ENCODE data around the gene ARHGAP26.

Gene ARHGAP26

GRCh38 chr5:143206196-143207053 is 436.2 kb downstream of the ARHGAP26 start:
- H3K9me3 ChIP-seq (ENCODE audit: control insufficient read depth in 1 of 2, low read length in 2 of 2) = no peaks in the 10 kb centered on the region
- no peak overlapping the region for H3K4me3 ChIP-seq (ENCODE audit: low read depth in 1 of 2, low read length in 2 of 2)
- no peaks in the 10 kb centered on the region for H3K27me3 ChIP-seq (ENCODE audit: low read depth, low read length)
- peaks cover 0 to 7% of the 10 kb centered on the region in 2 donors for H3K4me1 ChIP-seq (ENCODE audit: control insufficient read depth in 1 of 2, insufficient read depth in 2 of 2, low read length in 2 of 2)
- H3K27ac ChIP-seq (ENCODE audit: low read length) = no peak overlapping the region
- no peaks in the 10 kb centered on the region for H3K36me3 ChIP-seq (ENCODE audit: control insufficient read depth in 1 of 2, insufficient read depth in 2 of 2, low read length in 2 of 2)

DNA sequence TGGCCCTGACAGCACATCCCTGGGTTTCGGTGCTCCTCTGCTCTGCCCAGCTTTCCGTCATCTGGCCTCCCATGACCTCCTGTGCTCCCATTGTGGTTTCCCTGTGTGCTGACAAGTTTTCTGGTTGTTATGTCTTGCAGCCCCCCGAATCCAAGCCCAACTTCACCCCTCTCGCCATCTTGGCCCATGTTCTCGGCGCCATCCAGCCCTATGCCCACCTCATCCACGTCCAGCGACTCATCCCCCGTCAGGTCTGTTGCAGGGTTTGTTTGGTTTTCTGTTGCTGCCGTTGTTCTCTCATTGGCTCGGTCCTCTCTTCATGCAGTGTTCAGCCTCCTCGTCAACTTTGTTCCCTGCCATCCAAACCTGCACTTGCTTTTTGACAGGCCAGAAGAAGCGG is 436.9 kb downstream of the ARHGAP26 start:
- Histone ChIP-seq H3K36me3 (ENCODE audit: control insufficient read depth in 1 of 2, insufficient read depth in 2 of 2, low read length in 2 of 2) (no peaks in the 10 kb centered on the region), H3K27ac (ENCODE audit: low read length) (no peak overlapping the region)

GRCh38 chr5:143207563-143208364 is 437.6 kb downstream of the ARHGAP26 start:
- Histone ChIP-seq H3K4me3 (ENCODE audit: low read depth in 1 of 2, low read length in 2 of 2) (no peak overlapping the region), H3K4me1 (ENCODE audit: control insufficient read depth in 1 of 2, insufficient read depth in 2 of 2, low read length in 2 of 2) (peaks cover 5 to 7% of the 10 kb centered on the region in 2 donors), H3K9me3 (ENCODE audit: control insufficient read depth in 1 of 2, low read length in 2 of 2) (no peaks in the 10 kb centered on the region), H3K27me3 (ENCODE audit: low read depth, low read length) (no peaks in the 10 kb centered on the region), H3K36me3 (ENCODE audit: control insufficient read depth in 1 of 2, insufficient read depth in 2 of 2, low read length in 2 of 2) (no peaks in the 10 kb centered on the region), H3K27ac (ENCODE audit: low read length) (no peak overlapping the region)

More for the DNA sequence above, 436.9 kb downstream of the ARHGAP26 start:
- Histone ChIP-seq H3K9me3 (ENCODE audit: control insufficient read depth in 1 of 2, low read length in 2 of 2) (no peaks in the 10 kb centered on the region), H3K4me1 (ENCODE audit: control insufficient read depth in 1 of 2, insufficient read depth in 2 of 2, low read length in 2 of 2) (peaks cover 0 to 7% of the 10 kb centered on the region in 2 donors), H3K4me3 (ENCODE audit: low read depth in 1 of 2, low read length in 2 of 2) (no peak overlapping the region), H3K27me3 (ENCODE audit: low read depth, low read length) (no peaks in the 10 kb centered on the region)

DNA sequence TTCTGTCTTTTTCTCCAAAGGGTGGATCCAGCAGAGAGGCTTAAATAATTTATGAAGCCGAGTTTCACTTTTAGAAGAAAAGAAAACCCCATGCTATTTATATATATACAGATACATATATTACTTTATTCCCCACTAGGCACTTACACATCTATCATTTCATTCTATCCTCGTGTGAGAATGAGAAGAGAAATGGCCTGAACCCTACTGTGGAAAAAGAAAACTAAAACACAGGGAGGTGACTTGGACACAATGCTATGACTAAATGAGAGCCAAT is 438.1 kb downstream of the ARHGAP26 start:
- H3K27ac ChIP-seq (ENCODE audit: low read length) = no peak overlapping the region
- no peaks in the 10 kb centered on the region for H3K9me3 ChIP-seq (ENCODE audit: control insufficient read depth in 1 of 2, low read length in 2 of 2)
- no peaks in the 10 kb centered on the region for H3K36me3 ChIP-seq (ENCODE audit: control insufficient read depth in 1 of 2, insufficient read depth in 2 of 2, low read length in 2 of 2)
- H3K4me1 ChIP-seq (ENCODE audit: control insufficient read depth in 1 of 2, insufficient read depth in 2 of 2, low read length in 2 of 2) = peaks cover 5 to 7% of the 10 kb centered on the region in 2 donors
- no peak overlapping the region for H3K4me3 ChIP-seq (ENCODE audit: low read depth in 1 of 2, low read length in 2 of 2)
- no peaks in the 10 kb centered on the region for H3K27me3 ChIP-seq (ENCODE audit: low read depth, low read length)

DNA sequence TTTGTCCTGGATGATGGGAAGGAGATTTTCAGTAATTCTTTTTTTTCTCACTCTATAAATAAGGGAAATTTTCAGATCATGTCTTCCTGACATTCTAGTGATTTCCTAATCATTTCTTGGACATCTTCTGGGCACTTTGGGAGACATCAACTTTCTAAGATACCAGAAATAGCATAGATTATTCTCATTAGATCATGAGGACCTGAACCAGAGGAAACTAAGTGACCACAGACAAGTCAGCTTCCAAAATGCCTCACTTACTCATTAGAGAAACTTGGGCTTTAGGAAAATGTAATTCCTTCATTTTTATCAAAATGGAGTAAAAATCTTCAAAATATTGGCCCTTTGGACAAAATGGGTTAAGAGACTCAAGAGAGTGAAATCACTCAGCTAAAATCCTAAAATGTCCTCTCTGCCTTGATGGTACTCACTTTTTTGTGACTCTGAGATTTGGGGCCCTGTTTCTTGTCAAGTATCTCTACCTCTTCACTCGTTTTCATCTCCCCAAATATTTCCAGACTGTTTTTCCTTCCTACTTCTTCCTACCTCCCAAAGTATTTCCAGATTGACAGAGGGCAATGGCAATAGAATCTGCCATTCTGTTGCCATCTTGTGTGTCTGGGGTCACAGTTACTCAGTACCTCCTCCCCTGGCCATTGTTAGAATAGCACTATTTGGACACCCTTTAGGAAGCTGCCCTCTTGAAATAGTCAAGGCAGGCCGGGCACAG is 438.8 kb downstream of the ARHGAP26 start:
- Histone ChIP-seq H3K27ac (ENCODE audit: low read length) (no peak overlapping the region), H3K4me1 (ENCODE audit: control insufficient read depth in 1 of 2, insufficient read depth in 2 of 2, low read length in 2 of 2) (peaks cover 7 to 10% of the 10 kb centered on the region in 2 donors), H3K36me3 (ENCODE audit: control insufficient read depth in 1 of 2, insufficient read depth in 2 of 2, low read length in 2 of 2) (no peaks in the 10 kb centered on the region), H3K9me3 (ENCODE audit: control insufficient read depth in 1 of 2, low read length in 2 of 2) (no peaks in the 10 kb centered on the region), H3K27me3 (ENCODE audit: low read depth, low read length) (no peaks in the 10 kb centered on the region), H3K4me3 (ENCODE audit: low read depth in 1 of 2, low read length in 2 of 2) (no peak overlapping the region)

- no peaks in the 10 kb centered on the region for H3K9me3 ChIP-seq (ENCODE audit: control insufficient read depth in 1 of 2, low read length in 2 of 2)
- no peak overlapping the region for H3K27ac ChIP-seq (ENCODE audit: low read length)
- H3K27me3 ChIP-seq (ENCODE audit: low read depth, low read length) = no peaks in the 10 kb centered on the region
- peaks cover 0 to 5% of the 10 kb centered on the region in 2 donors for H3K36me3 ChIP-seq (ENCODE audit: control insufficient read depth in 1 of 2, insufficient read depth in 2 of 2, low read length in 2 of 2)
- peaks cover 7 to 10% of the 10 kb centered on the region in 2 donors for H3K4me1 ChIP-seq (ENCODE audit: control insufficient read depth in 1 of 2, insufficient read depth in 2 of 2, low read length in 2 of 2)
- no peak overlapping the region for H3K4me3 ChIP-seq (ENCODE audit: low read depth in 1 of 2, low read length in 2 of 2)
Observed at GRCh38 chr5:143209881-143210395, 439.8 kb downstream of the ARHGAP26 start.

DNA sequence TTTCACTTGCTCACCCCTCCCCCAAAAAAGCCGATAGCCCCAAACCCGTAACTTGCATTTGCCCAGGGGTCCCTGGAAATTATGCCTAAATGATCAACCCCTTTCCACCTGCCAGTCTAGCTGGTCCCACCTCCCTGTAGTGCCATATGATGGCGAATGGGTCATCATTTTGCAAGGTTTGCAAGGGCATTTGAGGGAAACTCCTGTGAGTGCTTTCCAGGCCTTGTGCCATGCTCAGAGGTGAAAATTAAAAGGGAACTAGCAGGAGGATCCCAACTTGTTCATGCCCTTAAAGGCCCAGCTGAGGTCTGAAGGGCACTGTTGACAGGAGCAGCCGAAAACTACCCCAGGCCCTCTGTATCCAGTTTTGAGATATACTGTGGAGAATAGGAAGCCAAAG is 440.4 kb downstream of the ARHGAP26 start:
- Histone ChIP-seq H3K9me3 (ENCODE audit: control insufficient read depth in 1 of 2, low read length in 2 of 2) (no peaks in the 10 kb centered on the region), H3K4me3 (ENCODE audit: low read depth in 1 of 2, low read length in 2 of 2) (no peak overlapping the region), H3K36me3 (ENCODE audit: control insufficient read depth in 1 of 2, insufficient read depth in 2 of 2, low read length in 2 of 2) (peaks cover 0 to 7% of the 10 kb centered on the region in 2 donors), H3K4me1 (ENCODE audit: control insufficient read depth in 1 of 2, insufficient read depth in 2 of 2, low read length in 2 of 2) (peaks cover 7 to 10% of the 10 kb centered on the region in 2 donors), H3K27ac (ENCODE audit: low read length) (no peak overlapping the region), H3K27me3 (ENCODE audit: low read depth, low read length) (no peaks in the 10 kb centered on the region)

DNA sequence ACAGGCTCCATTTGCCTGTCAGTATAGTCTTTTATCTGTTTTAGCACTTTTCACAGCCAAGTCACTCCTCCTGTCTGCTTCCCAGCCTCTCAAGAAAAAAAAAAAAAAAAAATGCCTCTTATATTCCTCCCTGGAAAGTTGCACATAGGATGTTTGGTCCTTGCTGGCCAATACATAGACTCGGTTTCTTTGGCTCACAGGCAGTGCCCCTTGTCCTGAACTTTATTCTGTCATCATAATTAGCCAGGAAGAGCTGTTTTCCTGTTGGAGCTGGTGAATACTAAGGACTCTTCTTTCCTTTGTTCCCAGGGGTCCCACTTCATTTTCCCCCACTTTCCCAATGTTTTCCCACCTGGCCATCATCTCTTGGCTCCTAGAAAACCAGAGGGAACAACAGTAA is 442.1 kb downstream of the ARHGAP26 start:
- Histone ChIP-seq H3K9me3 (ENCODE audit: control insufficient read depth in 1 of 2, low read length in 2 of 2) (no peaks in the 10 kb centered on the region), H3K36me3 (ENCODE audit: control insufficient read depth in 1 of 2, insufficient read depth in 2 of 2, low read length in 2 of 2) (peaks cover 0 to 13% of the 10 kb centered on the region in 2 donors), H3K4me3 (ENCODE audit: low read depth in 1 of 2, low read length in 2 of 2) (no peak overlapping the region), H3K27me3 (ENCODE audit: low read depth, low read length) (no peaks in the 10 kb centered on the region), H3K27ac (ENCODE audit: low read length) (no peak overlapping the region), H3K4me1 (ENCODE audit: control insufficient read depth in 1 of 2, insufficient read depth in 2 of 2, low read length in 2 of 2) (peaks cover 7 to 13% of the 10 kb centered on the region in 2 donors)

GRCh38 chr5:143213231-143213850 is 443.2 kb downstream of the ARHGAP26 start:
- H3K27me3 ChIP-seq (ENCODE audit: low read depth, low read length) = no peaks in the 10 kb centered on the region
- peaks cover 0 to 13% of the 10 kb centered on the region in 2 donors for H3K4me1 ChIP-seq (ENCODE audit: control insufficient read depth in 1 of 2, insufficient read depth in 2 of 2, low read length in 2 of 2)
- H3K9me3 ChIP-seq (ENCODE audit: control insufficient read depth in 1 of 2, low read length in 2 of 2) = no peaks in the 10 kb centered on the region
- no peak overlapping the region for H3K4me3 ChIP-seq (ENCODE audit: low read depth in 1 of 2, low read length in 2 of 2)
- H3K27ac ChIP-seq (ENCODE audit: low read length) = no peak overlapping the region
- H3K36me3 ChIP-seq (ENCODE audit: control insufficient read depth in 1 of 2, insufficient read depth in 2 of 2, low read length in 2 of 2) = peaks cover 0 to 13% of the 10 kb centered on the region in 2 donors

DNA sequence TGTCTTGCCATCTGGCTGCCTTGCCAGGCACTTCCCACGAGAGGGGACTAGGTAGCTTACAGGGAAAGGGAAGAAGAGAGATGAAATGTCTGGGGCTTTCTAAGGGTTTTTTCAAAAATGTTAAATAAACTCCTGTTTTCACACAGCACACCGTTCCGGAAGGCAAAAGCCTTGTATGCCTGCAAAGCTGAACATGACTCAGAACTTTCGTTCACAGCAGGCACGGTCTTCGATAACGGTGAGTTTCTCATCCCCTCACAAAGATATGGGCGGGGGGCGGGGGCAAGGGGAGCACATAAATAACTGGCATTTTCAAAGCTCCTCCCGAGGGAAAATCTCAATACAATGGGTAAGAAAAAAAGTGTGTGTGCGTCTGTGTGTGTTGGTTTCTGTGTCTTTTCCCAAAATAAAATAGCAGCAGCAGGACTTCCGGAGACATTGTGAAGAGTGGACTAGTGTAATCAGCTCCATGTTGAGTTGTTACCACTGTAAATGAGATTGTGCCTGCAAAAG is 443.7 kb downstream of the ARHGAP26 start:
- Histone ChIP-seq H3K27ac (ENCODE audit: low read length) (no peak overlapping the region), H3K4me1 (ENCODE audit: control insufficient read depth in 1 of 2, insufficient read depth in 2 of 2, low read length in 2 of 2) (peaks cover 0 to 13% of the 10 kb centered on the region in 2 donors)

More for the DNA sequence above, 443.7 kb downstream of the ARHGAP26 start:
- Histone ChIP-seq H3K4me3 (ENCODE audit: low read depth in 1 of 2, low read length in 2 of 2) (no peak overlapping the region), H3K9me3 (ENCODE audit: control insufficient read depth in 1 of 2, low read length in 2 of 2) (no peaks in the 10 kb centered on the region), H3K36me3 (ENCODE audit: control insufficient read depth in 1 of 2, insufficient read depth in 2 of 2, low read length in 2 of 2) (peaks cover 0 to 13% of the 10 kb centered on the region in 2 donors), H3K27me3 (ENCODE audit: low read depth, low read length) (no peaks in the 10 kb centered on the region)
